Prostate gland (tissue), 2 donors: ENCODE results near the gene FAM241A.

Experiments
- CTCF ChIP-seq, 4 experiments: fragments of 200-600 bp in 2 of 4; fragments of 450-650 bp in 2 of 4; sonication (generic) in 2 of 4; IDR thresholded peaks; 1 replicate in 3 of 4; 2 replicates in 1 of 4; pipeline ENCODE4 v1.5.1; 2016 to 2019; ENCODE audit warnings: antibody characterized with exemption in 4 of 4, mild to moderate bottlenecking in 2 of 4, moderate library complexity in 2 of 4
- POLR2A ChIP-seq: fragments of 450-650 bp; IDR thresholded peaks from one replicate; pipeline ENCODE4 v1.6.1; 2016; ENCODE audit warnings: antibody characterized with exemption, mild to moderate bottlenecking
- POLR2AphosphoS5 ChIP-seq: sonication (generic); formaldehyde crosslinking; IDR thresholded peaks from one replicate; pipeline ENCODE4 v1.6.1; 2017; ENCODE audit warnings: antibody characterized with exemption

- TF ChIP-seq CTCF (IDR thresholded peaks at IDR 0.05) (no peak), POLR2A (no peak), POLR2AphosphoS5 (no peak)
Measured at GRCh38 chr4:112168719-112169500, 23.7 kb downstream of the FAM241A start.
